Measurements from ENCODE around the gene C9. TPM values are rescaled to one million over a fixed set of nuclear protein-coding genes. Genes with fewer than 3 reads are reported as not detected.
"Not testable (repeated sequence)": the region's sequence is repeated elsewhere in the genome, so short reads cannot be mapped to it uniquely, and the experiment has no call there.

The C9 gene
- total RNA-seq, 2 donors from 2014 or later = not detected

- ATAC-seq (no peak), DNase-seq (no peak)
- intact Hi-C loops (cut with DNase I) = no loop called here
Observed at GRCh38 chr5:39235648-39236047, 128.6 kb downstream of the C9 start.

GRCh38 chr5:39234494-39234893 is 129.8 kb downstream of the C9 start:
- ATAC-seq; intact Hi-C loops (cut with DNase I); DNase-seq: not testable (repeated sequence)

Other genes with a start within 250 kb of the C9 start
- 10 to 100 TPM in 1 of 2 donors, 1 to 10 TPM in 1; 5.0 to 13.4 TPM for gene FYB1, start 144.9 kb downstream of the C9 start, total RNA-seq
- gene DAB2, start 60.5 kb upstream of the C9 start, total RNA-seq = 10 to 100 TPM; 58.2 to 67.3 TPM

Measured in left cardiac atrium (tissue), 4 donors.